ENCODE measurements around the gene L3MBTL4. TPM values are rescaled to one million over a fixed set of nuclear protein-coding genes. Genes with fewer than 3 reads are reported as not detected.

L3MBTL4 gene
- total RNA-seq, 1 donor from 2014 or later, result 0.34 TPM

- Histone ChIP-seq H2AFZ (replicated peaks) (no peak overlapping the region), H3K9ac (no peak overlapping the region), H3K4me3 (no peak overlapping the region), H3K36me3 (no peaks in the 10 kb centered on the region), H3K27ac (no peak overlapping the region), H3K4me2 (no peak overlapping the region), H3K79me2 (ENCODE audit: low read depth) (no peaks in the 10 kb centered on the region), H3K4me1 (no peaks in the 10 kb centered on the region), H4K20me1 (ENCODE audit: low read depth) (no peaks in the 10 kb centered on the region), H3K9me3 (ENCODE audit: low read depth) (no peaks in the 10 kb centered on the region), H3F3A (ENCODE audit: low read depth) (no peaks in the 10 kb centered on the region), H3K27me3 (no peaks in the 10 kb centered on the region)
- Mint-ChIP-seq H3K36me3 (no peaks in the 10 kb centered on the region), H3K27me3 (ENCODE audit: insufficient read depth, low read depth) (peaks cover 3% of the 10 kb centered on the region), H3K4me1 (peaks cover 7% of the 10 kb centered on the region), H3K4me3 (no peak overlapping the region), H3K27ac (peak overlapping the region; percentile 1), H3K9me3 (no peaks in the 10 kb centered on the region)
- TF ChIP-seq CTCF (IDR thresholded peaks at IDR 0.05), result no peak
- no peak for TF ChIP-seq EZH2phosphoT487 (IDR thresholded peaks at IDR 0.05)
- TF ChIP-seq EZH2 (IDR thresholded peaks at IDR 0.05), result no peak
- no peak for DNase-seq (ENCODE audit: low spot score)
Measured at GRCh38 chr18:6294148-6294784, 120.4 kb downstream of the L3MBTL4 start.

- no peak overlapping the region for H3K27ac Mint-ChIP-seq
- H3K4me1 Mint-ChIP-seq, result peaks cover 10% of the 10 kb centered on the region
- Histone ChIP-seq H3K4me2 (no peak overlapping the region), H3K79me2 (ENCODE audit: low read depth) (no peaks in the 10 kb centered on the region), H3K27me3 (no peaks in the 10 kb centered on the region), H3K9ac (no peak overlapping the region), H3K36me3 (no peaks in the 10 kb centered on the region), H3K9me3 (ENCODE audit: low read depth) (no peaks in the 10 kb centered on the region), H3F3A (ENCODE audit: low read depth) (no peaks in the 10 kb centered on the region), H4K20me1 (ENCODE audit: low read depth) (no peaks in the 10 kb centered on the region), H3K27ac (no peak overlapping the region), H3K4me3 (no peak overlapping the region), H3K4me1 (no peaks in the 10 kb centered on the region), H2AFZ (replicated peaks) (no peak overlapping the region)
- no peak overlapping the region for H3K4me3 Mint-ChIP-seq
- DNase-seq (ENCODE audit: low spot score), result no peak
- TF ChIP-seq EZH2 (IDR thresholded peaks at IDR 0.05) (no peak), CTCF (IDR thresholded peaks at IDR 0.05) (no peak), EZH2phosphoT487 (IDR thresholded peaks at IDR 0.05) (no peak)
- no peaks in the 10 kb centered on the region for H3K36me3 Mint-ChIP-seq
- no peaks in the 10 kb centered on the region for H3K9me3 Mint-ChIP-seq
- H3K27me3 Mint-ChIP-seq (ENCODE audit: insufficient read depth, low read depth), result peaks cover 3% of the 10 kb centered on the region
Measured at GRCh38 chr18:6289843-6290242, 124.9 kb downstream of the L3MBTL4 start.

- H3K27me3 ChIP-seq, result no peaks in the 10 kb centered on the region
- Mint-ChIP-seq H3K4me1 (peaks cover 3% of the 10 kb centered on the region), H3K9me3 (no peaks in the 10 kb centered on the region), H3K27me3 (ENCODE audit: insufficient read depth, low read depth) (no peaks in the 10 kb centered on the region), H3K36me3 (no peaks in the 10 kb centered on the region), H3K27ac (no peak overlapping the region), H3K4me3 (no peak overlapping the region)
- no peaks in the 10 kb centered on the region for H3K9me3 ChIP-seq (ENCODE audit: low read depth)
- no peaks in the 10 kb centered on the region for H3K36me3 ChIP-seq
- H4K20me1 ChIP-seq (ENCODE audit: low read depth), result no peaks in the 10 kb centered on the region
- no peak overlapping the region for H2AFZ ChIP-seq (replicated peaks)
- no peaks in the 10 kb centered on the region for H3F3A ChIP-seq (ENCODE audit: low read depth)
- H3K9ac ChIP-seq, result no peak overlapping the region
- DNase-seq (ENCODE audit: low spot score), result no peak
- no peak overlapping the region for H3K4me2 ChIP-seq
- H3K4me3 ChIP-seq, result no peak overlapping the region
- TF ChIP-seq CTCF (IDR thresholded peaks at IDR 0.05), result no peak
- no peak for TF ChIP-seq EZH2 (IDR thresholded peaks at IDR 0.05)
- no peak for TF ChIP-seq EZH2phosphoT487 (IDR thresholded peaks at IDR 0.05)
- H3K27ac ChIP-seq, result no peak overlapping the region
- no peaks in the 10 kb centered on the region for H3K79me2 ChIP-seq (ENCODE audit: low read depth)
- H3K4me1 ChIP-seq, result no peaks in the 10 kb centered on the region
Measured at GRCh38 chr18:6286585-6286984, 128.1 kb downstream of the L3MBTL4 start.

Data from neural progenitor cell (in vitro differentiated cells).